Panc1 (cell line): ENCODE data around the gene AFF3. TPM values are rescaled to one million over a fixed set of nuclear protein-coding genes. Genes with fewer than 3 reads are reported as not detected.

Source experiments
- ATAC-seq: fragments of 200-7000 bp; cut with Tn5 transposase; 2 replicates; pipeline ENCODE4 v1.9.1; 2020; ENCODE audit warnings: mild to moderate bottlenecking, moderate library complexity
- BruUV-seq: library from RNA; stranded (reverse); fragments of 400-500 nt; replicated peaks from 2 replicates; lab custom pipeline; 2021; lab: Mats Ljungman, UMichigan
- CTCF ChIA-PET: fragments of 300-600 bp; sonication (Branson Sonifier 250); formaldehyde crosslinking; loops from one replicate; lab custom pipeline; 2022; ENCODE audit warnings: antibody characterized with exemption; lab: Charles Lee
- POLR2A ChIA-PET: fragments of 300-600 bp; sonication (Branson Sonifier 250); formaldehyde crosslinking; loops from one replicate; lab custom pipeline; 2022; ENCODE audit warnings: antibody characterized with exemption; lab: Charles Lee
- DNase-seq: peaks from one replicate; pipeline ENCODE4 v3.0.0-alpha.2; 2010; ENCODE audit warnings: low read depth, low spot score
- H3K27ac ChIP-seq: 2 replicates; pipeline ENCODE4 v1.5.1; 2011; ENCODE audit warnings: mild to moderate bottlenecking, low read length, inconsistent platforms
- H3K27me3 ChIP-seq: fragments of 200-500 bp; sonication (Bioruptor generic); 2 replicates; pipeline ENCODE4 v1.6.0; 2014; ENCODE audit warnings: low read length, inconsistent platforms; ENCODE audit not compliant: control insufficient read depth, insufficient read depth
- H3K36me3 ChIP-seq: fragments of 200-500 bp; sonication (Bioruptor generic); 2 replicates; pipeline ENCODE4 v1.5.1; 2014; ENCODE audit warnings: inconsistent platforms, mild to moderate bottlenecking, low read length, moderate library complexity; ENCODE audit not compliant: control insufficient read depth, insufficient read depth
- H3K4me1 ChIP-seq: 2 replicates; pipeline ENCODE4 v1.5.1; 2011; ENCODE audit warnings: inconsistent platforms, mild to moderate bottlenecking, low read length, moderate library complexity; ENCODE audit not compliant: control insufficient read depth, insufficient read depth
- H3K4me3 ChIP-seq, 2 experiments: 2 replicates each; pipeline ENCODE4 v1.5.1; 2011 to 2012; ENCODE audit warnings: low read depth in 2 of 2, low read length in 2 of 2, mild to moderate bottlenecking in 2 of 2, inconsistent platforms in 1 of 2, moderate library complexity in 1 of 2
- H3K9me3 ChIP-seq: fragments of 200-500 bp; sonication (Bioruptor generic); 2 replicates; pipeline ENCODE4 v1.5.1; 2014; ENCODE audit warnings: low read depth, mild to moderate bottlenecking, inconsistent platforms, low read length, moderate library complexity; ENCODE audit not compliant: control insufficient read depth, insufficient read depth
- POLR2AphosphoS5 ChIP-seq: IDR thresholded peaks from 2 replicates; pipeline ENCODE4 v1.6.1; 2012; ENCODE audit warnings: mild to moderate bottlenecking, low read depth, low read length, moderate library complexity
- SIN3A ChIP-seq: IDR thresholded peaks from 2 replicates; pipeline ENCODE4 v1.6.1; 2012; ENCODE audit warnings: low read depth, mild to moderate bottlenecking, low read length, moderate library complexity, borderline replicate concordance; ENCODE audit not compliant: insufficient read depth
- TCF7L2 ChIP-seq: IDR thresholded peaks from 2 replicates; pipeline ENCODE4 v1.6.1; 2011; ENCODE audit warnings: mild to moderate bottlenecking, low read depth, low read length, inconsistent platforms
- in situ Hi-C: cut with HindIII; loops from 2 replicates; pipeline ENCODE4 v1.10.0; 2016; ENCODE audit warnings: low sequenced_read_pairs, low pct_unique_long_range_greater_than_20kb
- intact Hi-C: fragments of 100-400 bp; cut with micrococcal nuclease; formaldehyde crosslinking; loops from one replicate; pipeline ENCODE4 v1.10.0; 2022; ENCODE audit not compliant: unreplicated experiment
- total RNA-seq: library from RNA; stranded (reverse); gene quantifications from one replicate; pipeline ENCODE4 v1.2.1, GENCODE V29; 2021; ENCODE audit not compliant: unreplicated experiment
- TF ChIP-seq, protein P1 (sequence below): fragments of 450-650 bp; IDR thresholded peaks from 2 replicates; pipeline ENCODE4 v1.5.1; 2017; ENCODE audit warnings: mild to moderate bottlenecking
- TF ChIP-seq, protein P2 (sequence below), 2 experiments: IDR thresholded peaks; 2 replicates each; pipeline ENCODE4 v1.6.1; 2011 to 2012; ENCODE audit warnings: low read depth in 2 of 2, control low read depth in 1 of 2, low read length in 1 of 2, mild to moderate bottlenecking in 1 of 2, moderate library complexity in 1 of 2; ENCODE audit not compliant: insufficient read depth in 1 of 2

Gene AFF3
- total RNA-seq, 1 experiment from 2014 or later = 2.2 TPM

DNA sequence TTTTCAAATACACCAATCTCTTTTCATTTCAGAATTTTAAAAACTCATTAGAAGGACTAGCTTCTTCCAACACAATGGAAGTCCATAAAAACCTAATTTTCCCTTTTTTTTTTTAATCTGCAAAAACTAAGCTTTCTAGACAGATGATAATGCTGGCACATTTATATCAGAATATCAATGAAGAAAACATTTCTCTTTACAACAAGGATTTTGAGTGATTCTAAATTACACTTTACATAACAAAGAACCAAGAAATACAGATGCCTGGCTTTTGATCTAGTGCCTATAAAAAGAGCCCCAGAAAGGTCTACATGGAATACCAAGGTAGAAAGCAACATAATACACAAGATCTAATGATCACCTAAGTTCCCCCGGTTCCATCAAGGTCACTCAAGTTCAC lies 108.0 kb downstream of the AFF3 start:
- TF ChIP-seq POLR2AphosphoS5 (no peak), SIN3A (no peak), TCF7L2 (no peak)
- TF ChIP-seq, protein P1, sequence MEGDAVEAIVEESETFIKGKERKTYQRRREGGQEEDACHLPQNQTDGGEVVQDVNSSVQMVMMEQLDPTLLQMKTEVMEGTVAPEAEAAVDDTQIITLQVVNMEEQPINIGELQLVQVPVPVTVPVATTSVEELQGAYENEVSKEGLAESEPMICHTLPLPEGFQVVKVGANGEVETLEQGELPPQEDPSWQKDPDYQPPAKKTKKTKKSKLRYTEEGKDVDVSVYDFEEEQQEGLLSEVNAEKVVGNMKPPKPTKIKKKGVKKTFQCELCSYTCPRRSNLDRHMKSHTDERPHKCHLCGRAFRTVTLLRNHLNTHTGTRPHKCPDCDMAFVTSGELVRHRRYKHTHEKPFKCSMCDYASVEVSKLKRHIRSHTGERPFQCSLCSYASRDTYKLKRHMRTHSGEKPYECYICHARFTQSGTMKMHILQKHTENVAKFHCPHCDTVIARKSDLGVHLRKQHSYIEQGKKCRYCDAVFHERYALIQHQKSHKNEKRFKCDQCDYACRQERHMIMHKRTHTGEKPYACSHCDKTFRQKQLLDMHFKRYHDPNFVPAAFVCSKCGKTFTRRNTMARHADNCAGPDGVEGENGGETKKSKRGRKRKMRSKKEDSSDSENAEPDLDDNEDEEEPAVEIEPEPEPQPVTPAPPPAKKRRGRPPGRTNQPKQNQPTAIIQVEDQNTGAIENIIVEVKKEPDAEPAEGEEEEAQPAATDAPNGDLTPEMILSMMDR = no peak
- no peaks in the 10 kb centered on the region for H3K27me3 ChIP-seq
- H3K4me1 ChIP-seq = no peaks in the 10 kb centered on the region; the same call in 1 of the 2 replicates
- DNase-seq (no peak), ATAC-seq (no peak)
- POLR2A ChIA-PET = no interaction called here
- in situ Hi-C loops (no loop called here), intact Hi-C loops (no loop called here)
- no peak overlapping the region for H3K4me3 ChIP-seq
- H3K27ac ChIP-seq = no peak overlapping the region
- BruUV-seq = no TSS peak
- no peaks in the 10 kb centered on the region for H3K9me3 ChIP-seq
- CTCF ChIA-PET = no interaction called here
- H3K36me3 ChIP-seq = no peaks in the 10 kb centered on the region

DNA sequence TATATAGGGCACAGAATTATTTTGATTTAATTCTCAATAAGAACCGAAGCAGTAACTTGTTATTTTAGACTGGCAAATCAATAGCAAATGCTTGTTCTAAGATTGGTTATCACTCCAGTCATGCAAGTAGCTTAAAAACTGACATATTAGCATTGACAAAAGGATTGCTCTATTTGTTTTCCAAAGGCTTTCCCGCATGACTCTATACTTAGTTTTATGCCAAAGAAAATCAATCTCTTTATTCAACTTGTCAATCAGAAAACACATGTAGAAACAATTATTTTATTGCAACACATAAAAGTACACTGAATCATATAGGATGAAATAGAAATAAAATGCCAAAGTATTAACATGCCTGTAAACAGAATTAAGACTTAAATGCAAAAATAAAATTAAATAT lies 108.4 kb downstream of the AFF3 start:
- Histone ChIP-seq H3K36me3 (no peaks in the 10 kb centered on the region), H3K9me3 (no peaks in the 10 kb centered on the region), H3K27ac (no peak overlapping the region), H3K4me3 (no peak overlapping the region), H3K27me3 (no peaks in the 10 kb centered on the region), H3K4me1 (no peaks in the 10 kb centered on the region; the same call in 1 of the 2 replicates)
- ATAC-seq (no peak), DNase-seq (no peak)
- no TSS peak for BruUV-seq
- TF ChIP-seq, protein P1 = no peak
- no peak for TF ChIP-seq POLR2AphosphoS5
- ChIA-PET CTCF (no interaction called here), POLR2A (no interaction called here)
- intact Hi-C loops (no loop called here), in situ Hi-C loops (no loop called here)

DNA sequence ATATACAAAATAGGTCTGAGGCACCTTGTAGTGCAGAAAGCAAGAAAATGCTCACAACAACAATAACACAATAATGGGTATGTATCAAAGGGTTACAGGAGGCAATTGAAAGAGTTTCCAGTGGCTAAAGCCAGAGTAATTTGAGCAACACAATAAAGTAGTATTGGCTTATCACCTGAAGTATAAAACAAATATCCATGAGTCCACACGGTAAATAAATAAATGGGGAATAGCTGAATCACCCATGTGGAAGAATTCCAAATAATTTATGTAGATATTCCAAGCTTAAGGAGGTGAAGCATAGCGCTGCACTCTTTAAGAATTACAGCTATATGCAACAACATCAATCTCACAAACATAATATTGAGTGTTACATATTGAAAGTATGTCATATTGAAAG lies 110.8 kb downstream of the AFF3 start:
- no peak overlapping the region for H3K4me3 ChIP-seq
- no peak for TF ChIP-seq TCF7L2
- no peak for TF ChIP-seq POLR2AphosphoS5
- TF ChIP-seq SIN3A = no peak
- TF ChIP-seq, protein P1 = no peak
- TF ChIP-seq, protein P2, sequence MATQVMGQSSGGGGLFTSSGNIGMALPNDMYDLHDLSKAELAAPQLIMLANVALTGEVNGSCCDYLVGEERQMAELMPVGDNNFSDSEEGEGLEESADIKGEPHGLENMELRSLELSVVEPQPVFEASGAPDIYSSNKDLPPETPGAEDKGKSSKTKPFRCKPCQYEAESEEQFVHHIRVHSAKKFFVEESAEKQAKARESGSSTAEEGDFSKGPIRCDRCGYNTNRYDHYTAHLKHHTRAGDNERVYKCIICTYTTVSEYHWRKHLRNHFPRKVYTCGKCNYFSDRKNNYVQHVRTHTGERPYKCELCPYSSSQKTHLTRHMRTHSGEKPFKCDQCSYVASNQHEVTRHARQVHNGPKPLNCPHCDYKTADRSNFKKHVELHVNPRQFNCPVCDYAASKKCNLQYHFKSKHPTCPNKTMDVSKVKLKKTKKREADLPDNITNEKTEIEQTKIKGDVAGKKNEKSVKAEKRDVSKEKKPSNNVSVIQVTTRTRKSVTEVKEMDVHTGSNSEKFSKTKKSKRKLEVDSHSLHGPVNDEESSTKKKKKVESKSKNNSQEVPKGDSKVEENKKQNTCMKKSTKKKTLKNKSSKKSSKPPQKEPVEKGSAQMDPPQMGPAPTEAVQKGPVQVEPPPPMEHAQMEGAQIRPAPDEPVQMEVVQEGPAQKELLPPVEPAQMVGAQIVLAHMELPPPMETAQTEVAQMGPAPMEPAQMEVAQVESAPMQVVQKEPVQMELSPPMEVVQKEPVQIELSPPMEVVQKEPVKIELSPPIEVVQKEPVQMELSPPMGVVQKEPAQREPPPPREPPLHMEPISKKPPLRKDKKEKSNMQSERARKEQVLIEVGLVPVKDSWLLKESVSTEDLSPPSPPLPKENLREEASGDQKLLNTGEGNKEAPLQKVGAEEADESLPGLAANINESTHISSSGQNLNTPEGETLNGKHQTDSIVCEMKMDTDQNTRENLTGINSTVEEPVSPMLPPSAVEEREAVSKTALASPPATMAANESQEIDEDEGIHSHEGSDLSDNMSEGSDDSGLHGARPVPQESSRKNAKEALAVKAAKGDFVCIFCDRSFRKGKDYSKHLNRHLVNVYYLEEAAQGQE (IDR thresholded peaks at IDR 0.05; ENCODE audit: insufficient read depth in 1 of 2, low read depth in 2 of 2, low read length in 1 of 2) = no peak
- H3K27ac ChIP-seq = no peak overlapping the region
- H3K27me3 ChIP-seq = no peaks in the 10 kb centered on the region
- no TSS peak for BruUV-seq
- H3K36me3 ChIP-seq = no peaks in the 10 kb centered on the region
- H3K4me1 ChIP-seq = no peaks in the 10 kb centered on the region; the same call in 1 of the 2 replicates
- H3K9me3 ChIP-seq = no peaks in the 10 kb centered on the region
- DNase-seq (no peak), ATAC-seq (no peak)
- intact Hi-C loops (no loop called here), in situ Hi-C loops (no loop called here)
- CTCF ChIA-PET = no interaction called here
- POLR2A ChIA-PET = no interaction called here
